ENCODE results near the gene C22orf42. TPM values are rescaled to one million over a fixed set of nuclear protein-coding genes. Genes with fewer than 3 reads are reported as not detected.

Gene C22orf42
- total RNA-seq, 1 donor: not detected

GRCh38 chr22:32127904-32128303 lies 31.2 kb downstream of the C22orf42 start:
- Histone ChIP-seq H2AFZ (ENCODE audit: low read length) (no peak overlapping the region), H3K4me2 (ENCODE audit: insufficient read depth, low read length) (no peak overlapping the region), H3K27ac (ENCODE audit: low read depth, low read length) (no peak overlapping the region), H3K4me3 (ENCODE audit: insufficient read depth, low read length) (no peak overlapping the region), H3K9me3 (ENCODE audit: low read depth, low read length) (no peaks in the 10 kb centered on the region), H3K27me3 (ENCODE audit: insufficient read depth, low read length) (no peaks in the 10 kb centered on the region), H4K20me1 (ENCODE audit: insufficient read depth, low read length) (no peaks in the 10 kb centered on the region), H3K36me3 (ENCODE audit: insufficient read depth, low read length) (no peaks in the 10 kb centered on the region), H3K4me1 (ENCODE audit: insufficient read depth, low read length) (no peaks in the 10 kb centered on the region), H3K79me2 (ENCODE audit: insufficient read depth, low read length) (no peaks in the 10 kb centered on the region)
- DNase-seq (ENCODE audit: insufficient read length, low spot score, missing footprints): peak; percentile 39
- no peak for TF ChIP-seq CTCF (IDR thresholded peaks at IDR 0.05; ENCODE audit: extremely low read depth, low read depth, low read length)

DNA sequence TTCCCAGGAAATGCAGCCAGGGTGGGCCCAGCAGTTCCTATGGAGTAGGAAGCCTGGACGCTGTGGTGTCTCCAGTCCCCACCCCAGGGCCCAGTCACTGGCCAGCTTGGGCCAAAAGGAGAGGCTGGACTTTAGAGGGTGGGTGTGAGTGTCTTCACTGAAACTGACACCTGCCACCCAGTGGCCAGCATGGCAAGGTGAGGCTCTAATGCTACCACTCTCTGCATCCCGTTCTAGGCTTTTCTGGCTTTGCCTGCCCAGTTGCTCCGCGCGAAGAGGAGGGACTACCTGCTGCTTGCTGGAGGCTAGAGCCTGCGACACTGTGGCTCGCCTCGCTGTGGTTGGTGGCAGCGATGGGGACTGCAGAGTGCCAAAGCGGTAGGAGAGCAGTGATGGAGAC lies 35.4 kb downstream of the C22orf42 start:
- no peak overlapping the region for H2AFZ ChIP-seq (ENCODE audit: low read length)
- H3K79me2 ChIP-seq (ENCODE audit: insufficient read depth, low read length): no peaks in the 10 kb centered on the region
- H3K27me3 ChIP-seq (ENCODE audit: insufficient read depth, low read length): no peaks in the 10 kb centered on the region
- no peak overlapping the region for H3K4me3 ChIP-seq (ENCODE audit: insufficient read depth, low read length)
- H3K36me3 ChIP-seq (ENCODE audit: insufficient read depth, low read length): no peaks in the 10 kb centered on the region
- H3K27ac ChIP-seq (ENCODE audit: low read depth, low read length): no peak overlapping the region
- no peak for TF ChIP-seq CTCF (IDR thresholded peaks at IDR 0.05; ENCODE audit: extremely low read depth, low read depth, low read length)
- DNase-seq (ENCODE audit: insufficient read length, low spot score, missing footprints): no peak
- H3K4me1 ChIP-seq (ENCODE audit: insufficient read depth, low read length): no peaks in the 10 kb centered on the region
- no peaks in the 10 kb centered on the region for H4K20me1 ChIP-seq (ENCODE audit: insufficient read depth, low read length)
- no peaks in the 10 kb centered on the region for H3K9me3 ChIP-seq (ENCODE audit: low read depth, low read length)
- H3K4me2 ChIP-seq (ENCODE audit: insufficient read depth, low read length): no peak overlapping the region

DNA sequence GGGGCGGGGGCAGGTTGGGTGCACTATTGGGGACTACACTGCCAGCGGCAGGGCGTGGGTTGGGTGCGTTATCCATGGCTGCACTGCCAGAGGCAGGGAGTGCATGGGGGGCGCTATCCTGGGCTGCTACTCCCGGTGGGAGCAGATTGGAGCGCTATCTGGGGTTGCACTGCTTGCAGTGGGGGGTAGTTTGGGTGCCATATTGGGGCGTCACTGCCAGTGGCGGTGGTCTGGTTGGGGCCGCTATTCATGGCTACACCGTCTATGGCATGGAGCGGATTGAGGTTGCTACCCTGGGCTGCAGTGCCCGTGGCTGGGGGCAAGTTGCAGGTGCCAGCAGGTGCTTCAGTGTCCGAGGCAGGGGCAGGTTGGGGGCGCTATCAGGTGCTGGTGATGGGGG lies 36.2 kb downstream of the C22orf42 start:
- TF ChIP-seq CTCF (IDR thresholded peaks at IDR 0.05; ENCODE audit: extremely low read depth, low read depth, low read length): no peak

DNA sequence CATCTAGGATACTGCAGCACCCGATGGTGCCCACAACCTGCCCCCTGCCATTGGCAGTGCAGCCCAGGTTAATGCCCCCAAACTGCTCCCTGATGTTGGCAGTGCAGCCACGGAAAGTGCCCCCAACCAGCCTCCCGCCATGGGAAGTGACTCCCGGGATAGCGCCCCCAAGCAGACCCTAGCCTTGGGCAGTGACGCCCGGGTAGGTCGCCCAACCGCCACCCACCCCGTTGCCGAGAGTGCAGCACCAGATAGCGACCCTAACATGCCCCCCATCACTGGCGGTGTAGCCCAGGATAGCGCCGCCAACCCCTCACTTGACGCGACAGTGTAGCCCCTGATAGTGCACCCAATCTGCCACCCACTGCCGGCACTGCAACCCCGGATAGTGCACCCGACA lies 38.5 kb downstream of the C22orf42 start:
- no peak for TF ChIP-seq CTCF (IDR thresholded peaks at IDR 0.05; ENCODE audit: extremely low read depth, low read depth, low read length)
- no peaks in the 10 kb centered on the region for H3K9me3 ChIP-seq (ENCODE audit: low read depth, low read length)
- H3K79me2 ChIP-seq (ENCODE audit: insufficient read depth, low read length): no peaks in the 10 kb centered on the region
- no peaks in the 10 kb centered on the region for H3K36me3 ChIP-seq (ENCODE audit: insufficient read depth, low read length)
- H2AFZ ChIP-seq (ENCODE audit: low read length): no peak overlapping the region
- no peak overlapping the region for H3K4me3 ChIP-seq (ENCODE audit: insufficient read depth, low read length)
- peaks cover 3% of the 10 kb centered on the region for H3K27me3 ChIP-seq (ENCODE audit: insufficient read depth, low read length)
- no peak overlapping the region for H3K4me2 ChIP-seq (ENCODE audit: insufficient read depth, low read length)
- H3K4me1 ChIP-seq (ENCODE audit: insufficient read depth, low read length): no peaks in the 10 kb centered on the region
- DNase-seq (ENCODE audit: insufficient read length, low spot score, missing footprints): peak; percentile 34
- H3K27ac ChIP-seq (ENCODE audit: low read depth, low read length): no peak overlapping the region
- H4K20me1 ChIP-seq (ENCODE audit: insufficient read depth, low read length): no peaks in the 10 kb centered on the region

More for the DNA sequence above, 36.2 kb downstream of the C22orf42 start:
- H3K4me3 ChIP-seq (ENCODE audit: insufficient read depth, low read length): no peak overlapping the region
- no peak overlapping the region for H3K27ac ChIP-seq (ENCODE audit: low read depth, low read length)
- H3K9me3 ChIP-seq (ENCODE audit: low read depth, low read length): no peaks in the 10 kb centered on the region
- no peaks in the 10 kb centered on the region for H3K36me3 ChIP-seq (ENCODE audit: insufficient read depth, low read length)
- H4K20me1 ChIP-seq (ENCODE audit: insufficient read depth, low read length): no peaks in the 10 kb centered on the region
- H3K4me1 ChIP-seq (ENCODE audit: insufficient read depth, low read length): no peaks in the 10 kb centered on the region
- no peaks in the 10 kb centered on the region for H3K79me2 ChIP-seq (ENCODE audit: insufficient read depth, low read length)
- no peak overlapping the region for H3K4me2 ChIP-seq (ENCODE audit: insufficient read depth, low read length)
- no peak overlapping the region for H2AFZ ChIP-seq (ENCODE audit: low read length)
- peak; percentile 39 for DNase-seq (ENCODE audit: insufficient read length, low spot score, missing footprints)
- H3K27me3 ChIP-seq (ENCODE audit: insufficient read depth, low read length): no peaks in the 10 kb centered on the region

Measured in osteoblast (primary cell).